Lower leg skin (tissue), 4 donors: ENCODE data around the gene TMEM45B. TPM values are rescaled to one million over a fixed set of nuclear protein-coding genes. Genes with fewer than 3 reads are reported as not detected.
"Not testable (repeated sequence)": the region's sequence is repeated elsewhere in the genome, so short reads cannot be mapped to it uniquely, and the experiment has no call there.

ENCODE experiments used
- DNase-seq, 2 donors: peaks; one replicate each; pipeline ENCODE4 v3.0.0-alpha.2; 2019; ENCODE audit warnings: low spot score in 2 of 2
- H3K4me3 ChIP-seq: fragments of 200-600 bp; sonication (generic); 2 replicates; pipeline ENCODE4 v1.5.1; 2017; ENCODE audit warnings: mild to moderate bottlenecking, low read depth; ENCODE audit not compliant: poor library complexity, severe bottlenecking
- CTCF ChIP-seq, 3 donors: fragments of 450-650 bp; IDR thresholded peaks; one replicate each; pipeline ENCODE4 v1.5.1; 2016; ENCODE audit warnings: antibody characterized with exemption in 3 of 3, mild to moderate bottlenecking in 3 of 3, moderate library complexity in 2 of 3
- POLR2A ChIP-seq, 2 donors: fragments of 450-650 bp; IDR thresholded peaks; one replicate each; pipeline ENCODE4 v1.6.1; 2016 to 2017; ENCODE audit warnings: antibody characterized with exemption in 2 of 2, mild to moderate bottlenecking in 1 of 2, moderate library complexity in 1 of 2
- WGBS, 2 donors: methylation state at CpG; one replicate each; pipeline ENCODE4 v1.1.5; 2018; 5-methylcytosine and 5-hydroxymethylcytosine counted together
- intact Hi-C: fragments of 100-400 bp; cut with DNase I; formaldehyde crosslinking; loops from one replicate; pipeline ENCODE4 v1.15.0; 2023; ENCODE audit warnings: low total_unique reads
- total RNA-seq, 4 donors: library from RNA; depleted of rRNA; stranded (reverse); fragments of >200 nt; gene quantifications; one replicate each; pipeline ENCODE4 v1.1.0, GENCODE V29; 2016

TMEM45B gene
- total RNA-seq, 4 donors from 2014 or later = 50.2 to 76.1 (median 55.1) TPM

DNA sequence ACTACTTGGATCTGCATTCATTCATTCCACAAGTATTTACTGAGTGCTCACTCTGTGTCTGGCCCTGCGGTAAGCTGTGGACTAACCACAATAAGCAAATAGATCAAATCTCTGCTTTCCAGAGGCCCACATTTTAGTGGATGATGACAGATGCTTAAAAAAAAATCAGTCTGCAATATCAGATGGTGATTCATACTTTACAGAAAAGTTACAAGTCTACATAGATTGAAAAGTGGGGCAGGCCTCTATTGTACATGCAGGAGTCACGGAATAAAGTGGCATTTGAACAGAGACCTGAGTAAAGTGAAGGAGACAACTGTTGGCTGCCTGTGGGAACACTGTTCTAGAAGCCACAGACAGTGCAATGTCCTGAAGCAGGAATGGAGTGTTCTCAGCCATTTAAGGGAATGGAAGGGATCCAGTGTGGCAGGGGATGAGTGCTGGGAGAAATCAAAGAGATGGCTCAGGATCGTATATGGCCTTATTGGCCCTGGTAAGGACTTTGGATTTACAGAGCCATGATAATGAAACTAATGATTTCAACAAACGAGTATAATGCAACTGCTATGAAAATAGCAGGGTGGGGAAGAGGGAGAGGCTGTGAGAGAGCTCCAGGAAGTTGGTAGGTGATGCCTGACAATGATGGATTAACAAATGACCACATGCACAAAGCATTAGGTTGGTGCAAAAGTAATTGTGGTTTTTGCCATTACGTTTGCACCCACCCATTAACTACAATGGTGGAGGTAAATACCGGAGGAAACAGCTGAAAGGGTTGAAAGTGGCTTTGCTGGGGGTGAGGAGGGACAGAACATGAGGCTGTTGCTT, 31.1 kb downstream of the TMEM45B start:
- DNase-seq = no peak
- intact Hi-C loops = no loop called here
- TF ChIP-seq POLR2A (IDR thresholded peaks at IDR 0.05) = no peak
- no peak for TF ChIP-seq CTCF (IDR thresholded peaks at IDR 0.05)
- WGBS, 2 donors = 53 to 65% methylated on average over 6 of the region's 6 CpGs
- H3K4me3 ChIP-seq = no peak overlapping the region

GRCh38 chr11:129847361-129847760, 31.7 kb downstream of the TMEM45B start:
- DNase-seq, H3K4me3 ChIP-seq, intact Hi-C loops: not testable (repeated sequence)
- WGBS, 2 donors = 48 to 68% methylated on average over 1 to 2 of the region's 3 CpGs

DNA sequence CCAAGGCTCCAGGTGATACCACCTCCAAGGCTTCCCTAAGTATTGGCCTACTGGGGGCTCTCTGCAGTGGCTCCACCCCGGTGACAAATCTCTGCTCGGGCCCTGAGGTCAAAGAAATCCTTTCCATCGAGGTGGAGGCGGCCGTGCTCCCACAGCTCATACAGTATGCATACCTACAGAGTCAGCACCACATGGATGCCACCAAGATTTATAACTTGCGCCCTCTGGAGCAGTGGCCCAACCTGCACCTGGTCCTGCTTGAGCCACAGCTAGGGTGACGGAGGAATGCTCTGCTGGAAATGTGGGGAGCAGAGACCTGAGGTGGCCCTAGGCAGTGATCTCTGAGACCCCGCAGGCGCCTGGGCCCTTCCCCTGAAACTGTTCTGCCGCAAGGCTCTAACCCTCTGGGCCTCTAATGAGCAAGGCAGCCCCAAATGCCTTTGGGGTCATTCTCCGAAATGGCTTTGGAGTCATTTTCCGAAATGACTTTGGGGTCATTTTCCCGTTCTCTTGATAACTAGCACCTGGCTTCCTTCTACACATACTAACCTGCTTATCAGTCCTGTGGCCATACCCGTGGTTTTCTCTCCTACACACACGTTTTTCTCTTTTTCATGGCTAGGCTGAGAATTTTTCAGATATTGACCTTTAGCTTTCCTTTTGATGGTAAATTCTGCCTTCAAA, 33.9 kb downstream of the TMEM45B start:
- TF ChIP-seq POLR2A (IDR thresholded peaks at IDR 0.05) = no peak
- TF ChIP-seq CTCF (IDR thresholded peaks at IDR 0.05) = no peak
- H3K4me3 ChIP-seq = no peak overlapping the region
- intact Hi-C loops = no loop called here
- WGBS, 2 donors = 90 to 92% methylated on average over 15 of the region's 15 CpGs
- DNase-seq = no peak

DNA sequence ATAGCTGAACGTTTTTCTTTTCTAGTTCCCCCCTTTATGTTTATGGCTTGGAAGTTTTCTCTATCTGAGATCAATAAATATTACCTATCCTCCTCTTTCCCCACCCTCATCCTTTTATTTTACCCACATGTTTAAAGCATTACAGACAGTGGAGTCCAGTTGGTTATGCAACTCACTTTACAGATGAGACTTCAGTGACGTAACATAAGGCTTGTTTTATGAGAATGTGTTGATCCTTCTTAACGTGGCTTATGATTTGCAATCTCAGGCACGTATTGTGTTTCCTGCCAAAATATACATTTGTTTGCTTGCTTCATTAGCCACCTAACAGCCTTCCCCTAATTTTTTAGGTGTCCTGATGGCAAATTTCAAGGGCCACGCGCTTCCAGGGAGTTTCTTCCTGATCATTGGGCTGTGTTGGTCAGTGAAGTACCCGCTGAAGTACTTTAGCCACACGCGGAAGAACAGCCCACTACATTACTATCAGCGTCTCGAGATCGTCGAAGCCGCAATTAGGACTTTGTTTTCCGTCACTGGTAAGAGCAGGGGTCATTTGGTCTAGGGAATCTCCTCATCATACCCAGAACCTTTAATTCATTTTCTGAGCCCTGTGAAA, 36.6 kb downstream of the TMEM45B start:
- no peak overlapping the region for H3K4me3 ChIP-seq
- DNase-seq = no peak
- TF ChIP-seq CTCF (IDR thresholded peaks at IDR 0.05) (no peak), POLR2A (IDR thresholded peaks at IDR 0.05) (no peak)
- WGBS, 2 donors = 83% methylated on average over 15 of the region's 15 CpGs
- intact Hi-C loops = no loop called here

GRCh38 chr11:129853518-129854231, 38.0 kb downstream of the TMEM45B start:
- peak; percentile 77 to 91 for DNase-seq
- intact Hi-C loops = no loop called here
- H3K4me3 ChIP-seq = no peak overlapping the region
- no peak for TF ChIP-seq POLR2A (IDR thresholded peaks at IDR 0.05)
- no peak for TF ChIP-seq CTCF (IDR thresholded peaks at IDR 0.05)
- 16 to 21% methylated on average over 10 of the region's 10 CpGs for WGBS, 2 donors
